ENCODE measurements around the gene MEST. TPM values are rescaled to one million over a fixed set of nuclear protein-coding genes. Genes with fewer than 3 reads are reported as not detected.

MEST gene
- total RNA-seq, 1 experiment from 2014 or later: 34.3 TPM

DNA sequence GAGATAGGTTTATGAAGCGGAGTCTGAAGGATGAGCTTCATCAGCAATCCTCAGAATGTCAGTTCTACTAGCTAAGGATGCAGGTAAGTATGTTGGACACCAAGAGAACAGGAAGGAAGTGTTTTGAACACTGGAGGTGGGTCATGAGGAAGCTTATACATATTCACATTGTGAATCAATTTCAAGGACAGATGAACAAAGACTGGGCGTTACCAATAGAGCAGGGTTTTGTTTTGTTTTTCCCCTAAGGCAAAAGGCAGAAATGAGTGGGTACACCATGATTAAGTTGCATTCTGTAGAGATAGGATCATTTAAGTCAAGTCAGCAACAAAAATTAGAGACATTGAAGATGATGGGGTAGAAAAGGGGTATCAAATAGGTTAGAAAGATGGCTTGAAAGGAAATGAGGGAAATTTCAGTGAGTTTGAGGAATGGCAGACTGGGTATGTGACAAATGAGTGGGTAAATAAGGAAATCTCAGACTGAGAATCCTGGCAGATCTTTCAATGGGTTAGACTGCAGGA lies 51.7 kb downstream of the MEST start:
- Histone ChIP-seq H3K9me2 (replicated peaks; ENCODE audit: insufficient read depth, low read length) (0 out of 2 replicates have a peak, but pooled peaks cover 3% of the 10 kb centered on the region), H4K20me1 (ENCODE audit: insufficient read depth, low read depth, low read length) (no peaks in the 10 kb centered on the region)

GRCh38 chr7:130544356-130544755 lies 52.5 kb downstream of the MEST start:
- no peak for DNase-seq
- Histone ChIP-seq H2AFZ (ENCODE audit: low read length) (no peak overlapping the region), H3K4me3 (ENCODE audit: low read length) (no peak overlapping the region), H3K9me2 (replicated peaks; ENCODE audit: insufficient read depth, low read length) (0 out of 2 replicates have a peak, but pooled peaks cover 3% of the 10 kb centered on the region), H3K36me3 (ENCODE audit: insufficient read depth, low read length) (no peaks in the 10 kb centered on the region; the same call in 1 of the 2 replicates), H3K4me2 (ENCODE audit: low read depth, low read length, poor library complexity, severe bottlenecking) (no peak overlapping the region), H3K4me1 (ENCODE audit: low read length) (no peaks in the 10 kb centered on the region), H3K27me3 (ENCODE audit: low read length) (no peaks in the 10 kb centered on the region), H3K27ac (ENCODE audit: low read length) (no peak overlapping the region), H3K79me2 (ENCODE audit: low read length) (no peaks in the 10 kb centered on the region), H3K9ac (ENCODE audit: low read length) (no peak overlapping the region), H4K20me1 (ENCODE audit: insufficient read depth, low read depth, low read length) (no peaks in the 10 kb centered on the region), H3K9me3 (ENCODE audit: low read length) (no peaks in the 10 kb centered on the region)

More for the DNA sequence above, 51.7 kb downstream of the MEST start:
- Histone ChIP-seq H3K79me2 (ENCODE audit: low read length) (no peaks in the 10 kb centered on the region), H3K9me3 (ENCODE audit: low read length) (no peaks in the 10 kb centered on the region), H3K36me3 (ENCODE audit: insufficient read depth, low read length) (no peaks in the 10 kb centered on the region; the same call in 1 of the 2 replicates), H3K27me3 (ENCODE audit: low read length) (no peaks in the 10 kb centered on the region), H3K4me1 (ENCODE audit: low read length) (no peaks in the 10 kb centered on the region), H3K4me2 (ENCODE audit: low read depth, low read length, poor library complexity, severe bottlenecking) (no peak overlapping the region), H3K27ac (ENCODE audit: low read length) (no peak overlapping the region), H3K9ac (ENCODE audit: low read length) (no peak overlapping the region), H2AFZ (ENCODE audit: low read length) (no peak overlapping the region), H3K4me3 (ENCODE audit: low read length) (no peak overlapping the region)
- no peak for DNase-seq

- Histone ChIP-seq H3K79me2 (ENCODE audit: low read length) (no peaks in the 10 kb centered on the region), H3K4me3 (ENCODE audit: low read length) (no peak overlapping the region), H2AFZ (ENCODE audit: low read length) (no peak overlapping the region), H3K9ac (ENCODE audit: low read length) (no peak overlapping the region), H3K27me3 (ENCODE audit: low read length) (no peaks in the 10 kb centered on the region), H4K20me1 (ENCODE audit: insufficient read depth, low read depth, low read length) (no peaks in the 10 kb centered on the region), H3K4me1 (ENCODE audit: low read length) (peaks cover 4% of the 10 kb centered on the region; the same call in 1 of the 2 replicates), H3K27ac (ENCODE audit: low read length) (no peak overlapping the region), H3K9me3 (ENCODE audit: low read length) (no peaks in the 10 kb centered on the region), H3K9me2 (replicated peaks; ENCODE audit: insufficient read depth, low read length) (no peaks in the 10 kb centered on the region), H3K4me2 (ENCODE audit: low read depth, low read length, poor library complexity, severe bottlenecking) (no peak overlapping the region), H3K36me3 (ENCODE audit: insufficient read depth, low read length) (no peaks in the 10 kb centered on the region)
- no peak for DNase-seq
Observed at GRCh38 chr7:130553398-130554029, 61.6 kb downstream of the MEST start.

- H3K27ac ChIP-seq (ENCODE audit: low read length): no peak overlapping the region
- H3K9ac ChIP-seq (ENCODE audit: low read length): no peak overlapping the region
- no peaks in the 10 kb centered on the region for H3K9me2 ChIP-seq (replicated peaks; ENCODE audit: insufficient read depth, low read length)
- H3K4me1 ChIP-seq (ENCODE audit: low read length): peaks cover 4% of the 10 kb centered on the region; the same call in 1 of the 2 replicates
- H4K20me1 ChIP-seq (ENCODE audit: insufficient read depth, low read depth, low read length): no peaks in the 10 kb centered on the region
- no peaks in the 10 kb centered on the region for H3K27me3 ChIP-seq (ENCODE audit: low read length)
- no peak overlapping the region for H2AFZ ChIP-seq (ENCODE audit: low read length)
- H3K4me3 ChIP-seq (ENCODE audit: low read length): no peak overlapping the region
- H3K79me2 ChIP-seq (ENCODE audit: low read length): no peaks in the 10 kb centered on the region
- DNase-seq: no peak
- H3K9me3 ChIP-seq (ENCODE audit: low read length): no peaks in the 10 kb centered on the region
- no peaks in the 10 kb centered on the region for H3K36me3 ChIP-seq (ENCODE audit: insufficient read depth, low read length)
- no peak overlapping the region for H3K4me2 ChIP-seq (ENCODE audit: low read depth, low read length, poor library complexity, severe bottlenecking)
Observed at GRCh38 chr7:130554481-130554880, 62.6 kb downstream of the MEST start.

Small RNA genes within 50 kb of the gene (small RNA-seq; reads per million reads assigned to genes)
- gene MIR335 (not detected), gene RF02148 (not detected), gene RF02149 (not detected), gene RF02150 (not detected)

Other genes starting within 250 kb of the MEST start
- not detected in 2 replicates for gene CPA2, start 225.2 kb upstream of the MEST start, total RNA-seq (2014; rRNA removed; shearing (Covaris generic); ENCODE audit: low replicate concordance)
- not detected in 2 replicates for gene CPA4, start 198.9 kb upstream of the MEST start, total RNA-seq (2014; rRNA removed; shearing (Covaris generic); ENCODE audit: low replicate concordance)
- not detected in 2 replicates for gene CPA5, start 147.3 kb upstream of the MEST start, total RNA-seq (2014; rRNA removed; shearing (Covaris generic); ENCODE audit: low replicate concordance)
- gene CPA1, start 111.6 kb upstream of the MEST start, total RNA-seq (2014; rRNA removed; shearing (Covaris generic); ENCODE audit: low replicate concordance): not detected in 2 replicates
- 3.9 and 7.3 TPM in 2 replicates for gene CEP41, start 51.1 kb upstream of the MEST start, total RNA-seq (2014; rRNA removed; shearing (Covaris generic); ENCODE audit: low replicate concordance)
- 23.5 and 36.0 TPM in 2 replicates for gene COPG2, start 176.7 kb downstream of the MEST start, total RNA-seq (2014; rRNA removed; shearing (Covaris generic); ENCODE audit: low replicate concordance)
- not detected in 2 replicates for gene TSGA13, start 194.5 kb downstream of the MEST start, total RNA-seq (2014; rRNA removed; shearing (Covaris generic); ENCODE audit: low replicate concordance)
- not detected in 2 replicates for gene KLF14, start 242.1 kb downstream of the MEST start, total RNA-seq (2014; rRNA removed; shearing (Covaris generic); ENCODE audit: low replicate concordance)